ENCODE results near the gene BCAR1. TPM values are rescaled to one million over a fixed set of nuclear protein-coding genes. Genes with fewer than 3 reads are reported as not detected.

The BCAR1 gene
- total and polyA plus RNA-seq, 2 of the 13 experiments (the other 11 are each of a cell fraction or from before 2014, with no cell fraction given), result 48.1 to 51.7 TPM

GRCh38 chr16:75225092-75225491, 26.3 kb downstream of the BCAR1 start (continued):
- TF ChIP-seq THAP7 (CRISPR knock-in tag; IDR thresholded peaks at IDR 0.05) (no peak), BHLHE40 (IDR thresholded peaks at IDR 0.05; ENCODE audit: low read length) (no peak), HNRNPLL (IDR thresholded peaks at IDR 0.05; ENCODE audit: low read depth, low read length, poor library complexity, severe bottlenecking) (peak; percentile 42), ZNF230 (CRISPR knock-in tag; IDR thresholded peaks at IDR 0.05) (no peak), ZSCAN21 (CRISPR knock-in tag; IDR thresholded peaks at IDR 0.05; ENCODE audit: borderline replicate concordance) (no peak), POLR2G (IDR thresholded peaks at IDR 0.05; ENCODE audit: low read depth, low read length) (peak; percentile 13; the same call in 1 of the 2 replicates), XRCC5 (optimal IDR thresholded peaks at IDR 0.05; ENCODE audit: low read length) (no peak), SAFB2 (CRISPR knock-in tag; IDR thresholded peaks at IDR 0.05; ENCODE audit: borderline replicate concordance, low read depth) (no peak), CBX1 (IDR thresholded peaks at IDR 0.05; ENCODE audit: low read depth) (no peak), ETV5 (CRISPR knock-in tag; IDR thresholded peaks at IDR 0.05; ENCODE audit: borderline replicate concordance) (no peak), HNRNPL (IDR thresholded peaks at IDR 0.05; ENCODE audit: low read depth, low read length) (0 out of 2 replicates have a peak, but pooled peaks have one; percentile 41), ZBTB10 (CRISPR knock-in tag; IDR thresholded peaks at IDR 0.05; ENCODE audit: borderline replicate concordance) (no peak), ZNF142 (CRISPR knock-in tag; IDR thresholded peaks at IDR 0.05) (no peak), RBM22 (optimal IDR thresholded peaks at IDR 0.05; ENCODE audit: low read length) (no peak), SATB2 (CRISPR knock-in tag; IDR thresholded peaks at IDR 0.05) (no peak), ATF7-NPFF (CRISPR knock-in tag; IDR thresholded peaks at IDR 0.05; ENCODE audit: low read depth) (no peak), ZNF788 (CRISPR knock-in tag; IDR thresholded peaks at IDR 0.05; ENCODE audit: borderline replicate concordance) (no peak), KLF13 (CRISPR knock-in tag; IDR thresholded peaks at IDR 0.05) (no peak), CENPBD1 (CRISPR knock-in tag; IDR thresholded peaks at IDR 0.05; ENCODE audit: borderline replicate concordance, low read depth) (no peak)

Measured in HepG2 (cell line).